CD14-positive monocyte (primary cell): Measurements from ENCODE around the gene SSBP4. TPM values are rescaled to one million over a fixed set of nuclear protein-coding genes. Genes with fewer than 3 reads are reported as not detected.

Experiments
- DNase-seq, 3 donors: peaks; one replicate each; pipeline ENCODE4 v3.0.0-alpha.2; 2011 to 2022
- H2AFZ ChIP-seq: 2 replicates; pipeline ENCODE4 v1.6.0; 2012; ENCODE audit warnings: mild to moderate bottlenecking, low read depth, low read length, inconsistent platforms; ENCODE audit not compliant: insufficient read depth, poor library complexity, severe bottlenecking
- H3K27ac ChIP-seq, 2 donors: 1 replicate in 1 of 2; 2 replicates in 1 of 2; pipeline ENCODE4 v1.5.1; 2012 to 2013; ENCODE audit warnings: low read length in 2 of 2, control low read depth in 1 of 2, inconsistent platforms in 1 of 2, low read depth in 1 of 2, mild to moderate bottlenecking in 1 of 2
- H3K27me3 ChIP-seq, 2 donors: one replicate each; pipeline versions ENCODE4 v1.6.0 to v1.6.1; 2011 to 2013; ENCODE audit warnings: low read length in 2 of 2; ENCODE audit not compliant: control insufficient read depth in 2 of 2, insufficient read depth in 2 of 2
- H3K36me3 ChIP-seq, 2 donors: replicated peaks in 1 of 2; 1 replicate in 1 of 2; 2 replicates in 1 of 2; pipeline versions ENCODE4 v1.5.1 to v1.6.1; 2012 to 2013; ENCODE audit warnings: low read length in 2 of 2, control low read depth in 1 of 2, inconsistent platforms in 1 of 2, mild to moderate bottlenecking in 1 of 2; ENCODE audit not compliant: insufficient read depth in 2 of 2, control insufficient read depth in 1 of 2
- H3K4me1 ChIP-seq, 2 donors: 1 replicate in 1 of 2; 2 replicates in 1 of 2; pipeline versions ENCODE4 v1.5.1 to v1.6.1; 2012 to 2013; ENCODE audit warnings: low read length in 2 of 2, control low read depth in 1 of 2, inconsistent platforms in 1 of 2, mild to moderate bottlenecking in 1 of 2, moderate library complexity in 1 of 2; ENCODE audit not compliant: insufficient read depth in 2 of 2, control insufficient read depth in 1 of 2
- H3K4me2 ChIP-seq: replicated peaks from 2 replicates; pipeline ENCODE3; 2012; ENCODE audit warnings: low read length, moderate library complexity, mild to moderate bottlenecking; ENCODE audit not compliant: poor library complexity, severe bottlenecking; ENCODE audit errors: extremely low read depth
- H3K4me3 ChIP-seq, 3 experiments: fragments of 200-600 bp in 1 of 3; sonication (generic) in 1 of 3; replicated peaks in 1 of 3; 1 replicate in 2 of 3; 2 replicates in 1 of 3; pipeline ENCODE4 v1.5.1; 2011 to 2013; ENCODE audit warnings: low read length in 3 of 3, mild to moderate bottlenecking in 3 of 3, control low read depth in 2 of 3, low read depth in 2 of 3, inconsistent platforms in 1 of 3, moderate library complexity in 1 of 3
- H3K79me2 ChIP-seq: 2 replicates; pipeline ENCODE4 v1.6.0; 2012; ENCODE audit warnings: mild to moderate bottlenecking, control low read depth, inconsistent platforms, low read length, moderate library complexity; ENCODE audit not compliant: insufficient read depth
- H3K9ac ChIP-seq: 2 replicates; pipeline ENCODE4 v1.6.0; 2017; ENCODE audit warnings: low read length, mild to moderate bottlenecking; ENCODE audit not compliant: insufficient read depth, poor library complexity, severe bottlenecking
- H3K9me3 ChIP-seq, 2 donors: replicated peaks in 1 of 2; 1 replicate in 1 of 2; 2 replicates in 1 of 2; pipeline versions ENCODE4 v1.5.1 to v1.6.1; 2012 to 2013; ENCODE audit warnings: low read length in 2 of 2, control low read depth in 1 of 2; ENCODE audit not compliant: control insufficient read depth in 1 of 2, insufficient read depth in 1 of 2
- H4K20me1 ChIP-seq: 2 replicates; pipeline ENCODE4 v1.6.0; 2012; ENCODE audit warnings: mild to moderate bottlenecking, low read length, control low read depth, moderate library complexity; ENCODE audit not compliant: insufficient read depth
- H3K27ac Mint-ChIP-seq, 7 donors: one replicate each; pipeline ENCODE4 v1.8.0; 2020; ENCODE audit warnings: mild to moderate bottlenecking in 7 of 7, mixed read lengths in 7 of 7, moderate library complexity in 6 of 7, inconsistent platforms in 2 of 7
- H3K27me3 Mint-ChIP-seq, 3 donors: one replicate each; pipeline ENCODE4 v1.8.0; 2021 to 2022; ENCODE audit warnings: low read depth in 3 of 3, mild to moderate bottlenecking in 3 of 3, mixed read lengths in 3 of 3, moderate library complexity in 3 of 3, inconsistent platforms in 1 of 3
- H3K36me3 Mint-ChIP-seq, 2 donors: one replicate each; pipeline ENCODE4 v1.8.0; 2020; ENCODE audit warnings: mixed read lengths in 2 of 2, inconsistent platforms in 1 of 2, mild to moderate bottlenecking in 1 of 2
- H3K4me1 Mint-ChIP-seq: one replicate; pipeline ENCODE4 v1.8.0; 2020; ENCODE audit warnings: mild to moderate bottlenecking, mixed read lengths
- H3K4me3 Mint-ChIP-seq, 2 donors: one replicate each; pipeline ENCODE4 v1.8.0; 2020; ENCODE audit warnings: mild to moderate bottlenecking in 2 of 2, mixed read lengths in 2 of 2, moderate library complexity in 1 of 2
- H3K9me3 Mint-ChIP-seq, 7 donors: one replicate each; pipeline ENCODE4 v1.8.0; 2020 to 2022; ENCODE audit warnings: mixed read lengths in 7 of 7, mild to moderate bottlenecking in 6 of 7, moderate library complexity in 6 of 7, inconsistent platforms in 2 of 7
- CTCF ChIP-seq: fragments of 200-600 bp; IDR thresholded peaks from one replicate; pipeline ENCODE4 v1.8.0; 2022; ENCODE audit warnings: antibody characterized with exemption, mild to moderate bottlenecking
- WGBS: methylation state at CpG from one replicate; pipeline ENCODE4 v1.1.5; 2013; ENCODE audit warnings: missing lambda C conversion rate; ENCODE audit not compliant: insufficient coverage; 5-methylcytosine and 5-hydroxymethylcytosine counted together
- intact Hi-C, 2 donors: fragments of 100-400 bp; cut with micrococcal nuclease; formaldehyde crosslinking; loops; one replicate each; pipeline versions ENCODE4 v1.15.0 to v1.15.1; 2023
- polyA plus RNA-seq, 3 donors: library from polyadenylated mRNA; depleted of rRNA in 1 of 3; unstranded in 2 of 3; stranded (reverse) in 1 of 3; fragments of 300-500 nt in 2 of 3; fragments of >200 nt in 1 of 3; fragmentation: Illumina TruSeq in 2 of 3; gene quantifications; 1 replicate in 2 of 3; 2 replicates in 1 of 3; pipeline ENCODE4 v1.2.3, GENCODE V29; 2012 to 2021

The SSBP4 gene
- polyA plus RNA-seq, 3 donors = 38.5 to 74.5 (median 48.3) TPM

GRCh38 chr19:18456279-18456678 is 37.1 kb downstream of the SSBP4 start:
- Histone ChIP-seq H3K4me2 (no peak overlapping the region), H3K9me3 (no peaks in the 10 kb centered on the region), H2AFZ (no peak overlapping the region), H3K79me2 (no peaks in the 10 kb centered on the region), H4K20me1 (peaks cover 97% of the 10 kb centered on the region), H3K4me1 (no peaks in the 10 kb centered on the region), H3K36me3 (peaks cover 64 to 90% of the 10 kb centered on the region in 2 donors), H3K27ac (no peak overlapping the region), H3K4me3 (no peak overlapping the region), H3K27me3 (no peaks in the 10 kb centered on the region), H3K9ac (no peak overlapping the region)
- Mint-ChIP-seq H3K27ac (peak overlapping the region in 3 of 7 donors; percentile 8 to 71 (median 56)), H3K4me3 (no peak overlapping the region), H3K27me3 (peaks cover 0 to 5% (median 1%) of the 10 kb centered on the region in 3 donors), H3K36me3 (peaks cover 75 to 93% of the 10 kb centered on the region in 2 donors), H3K9me3 (no peaks in the 10 kb centered on the region), H3K4me1 (no peaks in the 10 kb centered on the region)
- intact Hi-C loops = loop anchor here (1.0 to 10.0 kb wide), 2 partner anchors 9 to 129 kb away; partner anchors contain the start of gene REX1BD (in 1 of the 2)
- DNase-seq = no peak
- no peak for TF ChIP-seq CTCF
- 98% methylated on average over 4 of the region's 4 CpGs for WGBS

GRCh38 chr19:18456974-18457373 is 37.8 kb downstream of the SSBP4 start:
- Histone ChIP-seq H3K27me3 (no peaks in the 10 kb centered on the region), H2AFZ (no peak overlapping the region), H3K9ac (no peak overlapping the region), H3K4me1 (no peaks in the 10 kb centered on the region), H3K79me2 (no peaks in the 10 kb centered on the region), H3K4me3 (no peak overlapping the region), H3K9me3 (no peaks in the 10 kb centered on the region), H4K20me1 (peaks cover 97% of the 10 kb centered on the region), H3K4me2 (no peak overlapping the region), H3K27ac (no peak overlapping the region), H3K36me3 (peaks cover 66 to 90% of the 10 kb centered on the region in 2 donors)
- TF ChIP-seq CTCF = no peak
- Mint-ChIP-seq H3K27me3 (peaks cover 0 to 5% (median 2%) of the 10 kb centered on the region in 3 donors), H3K27ac (no peak overlapping the region), H3K9me3 (no peaks in the 10 kb centered on the region), H3K4me3 (no peak overlapping the region), H3K4me1 (no peaks in the 10 kb centered on the region), H3K36me3 (peaks cover 82 to 96% of the 10 kb centered on the region in 2 donors)
- no peak for DNase-seq
- intact Hi-C loops = loop anchor here (1.0 to 10.0 kb wide), 2 partner anchors 8 to 128 kb away; partner anchors contain the start of gene REX1BD (in 1 of the 2)
- 81% methylated on average over 4 of the region's 9 CpGs for WGBS
